HEK293 (cell line): ENCODE data around the gene ASRGL1.

Source experiments
- CTCF ChIA-PET: fragments of 350-600 bp; formaldehyde crosslinking; extraction: SDS; loops from one replicate; lab custom pipeline; 2021; ENCODE audit warnings: antibody characterized with exemption; lab: Yijun Ruan, JAX
- POLR2A ChIA-PET: fragments of 300-600 bp; formaldehyde crosslinking; extraction: SDS; loops from one replicate; lab custom pipeline; 2020; ENCODE audit warnings: antibody characterized with exemption, inconsistent platforms; lab: Yijun Ruan, JAX
- H3K27ac ChIP-seq: fragments of 200-500 bp; sonication (Bioruptor generic); 2 replicates; pipeline ENCODE4 v1.5.1; 2014; ENCODE audit warnings: low read depth, low read length, control low read depth, inconsistent platforms; ENCODE audit errors: extremely low read depth
- H3K36me3 ChIP-seq, 2 experiments: fragments of 200-500 bp in 1 of 2; sonication (Bioruptor generic) in 1 of 2; 1 replicate in 1 of 2; 2 replicates in 1 of 2; pipeline ENCODE4 v1.5.1; 2014 to 2017; ENCODE audit warnings: inconsistent platforms in 2 of 2, low read length in 2 of 2; ENCODE audit not compliant: control insufficient read depth in 2 of 2, insufficient read depth in 1 of 2
- H3K4me1 ChIP-seq: fragments of 200-500 bp; sonication (Bioruptor generic); 2 replicates; pipeline ENCODE4 v1.5.1; 2014; ENCODE audit warnings: mild to moderate bottlenecking, low read length, inconsistent platforms; ENCODE audit not compliant: control insufficient read depth, insufficient read depth
- H3K4me3 ChIP-seq: 2 replicates; pipeline ENCODE4 v1.5.1; 2011; ENCODE audit warnings: low read depth, mild to moderate bottlenecking, control low read depth, low read length, moderate library complexity
- H3K9me3 ChIP-seq: fragments of 200-500 bp; sonication (Bioruptor generic); 2 replicates; pipeline ENCODE4 v1.5.1; 2014; ENCODE audit warnings: low read depth, low read length, inconsistent platforms; ENCODE audit not compliant: control insufficient read depth, insufficient read depth
- FEZF1 ChIP-seq: fragments of 450-650 bp; formaldehyde crosslinking; IDR thresholded peaks from 2 replicates; pipeline ENCODE4 v1.5.1; 2016; ENCODE audit warnings: missing biosample characterization, missing genetic modification characterization
- GLI4 ChIP-seq: fragments of 450-650 bp; formaldehyde crosslinking; IDR thresholded peaks from 2 replicates; pipeline ENCODE4 v1.5.1; 2016; ENCODE audit warnings: missing biosample characterization, missing genetic modification characterization
- KLF7 ChIP-seq: fragments of 450-650 bp; formaldehyde crosslinking; IDR thresholded peaks from 2 replicates; pipeline ENCODE4 v1.5.1; 2016; ENCODE audit warnings: missing biosample characterization, missing genetic modification characterization, borderline replicate concordance
- RBAK ChIP-seq: fragments of 450-650 bp; formaldehyde crosslinking; IDR thresholded peaks from 2 replicates; pipeline ENCODE4 v1.5.1; 2016; ENCODE audit warnings: missing biosample characterization, missing genetic modification characterization
- WT1 ChIP-seq: fragments of 450-650 bp; formaldehyde crosslinking; IDR thresholded peaks from 2 replicates; pipeline ENCODE4 v1.5.1; 2016; ENCODE audit warnings: missing biosample characterization, missing genetic modification characterization
- YY2 ChIP-seq: fragments of 450-650 bp; formaldehyde crosslinking; IDR thresholded peaks from 2 replicates; pipeline ENCODE4 v1.5.1; 2016; ENCODE audit warnings: missing biosample characterization, missing genetic modification characterization
- ZEB2 ChIP-seq: fragments of 450-650 bp; formaldehyde crosslinking; IDR thresholded peaks from 2 replicates; pipeline ENCODE4 v1.5.1; 2016; ENCODE audit warnings: missing biosample characterization, missing genetic modification characterization
- ZNF157 ChIP-seq: fragments of 450-650 bp; formaldehyde crosslinking; IDR thresholded peaks from 2 replicates; pipeline ENCODE4 v1.5.1; 2016; ENCODE audit warnings: missing biosample characterization, missing genetic modification characterization
- ZNF23 ChIP-seq: fragments of 450-650 bp; formaldehyde crosslinking; IDR thresholded peaks from 2 replicates; pipeline ENCODE4 v1.5.1; 2016; ENCODE audit warnings: missing biosample characterization, missing genetic modification characterization, borderline replicate concordance
- ZNF266 ChIP-seq: fragments of 450-650 bp; formaldehyde crosslinking; IDR thresholded peaks from 2 replicates; pipeline ENCODE4 v1.5.1; 2016; ENCODE audit warnings: missing biosample characterization, missing genetic modification characterization, low read depth
- ZNF274 ChIP-seq, 2 experiments: fragments of 200-500 bp in 1 of 2; fragments of 450-650 bp in 1 of 2; sonication (Bioruptor generic) in 1 of 2; formaldehyde crosslinking in 1 of 2; IDR thresholded peaks; 2 replicates each; pipeline versions ENCODE4 v1.5.1 to v1.6.1; 2014 to 2016; ENCODE audit warnings: borderline replicate concordance in 1 of 2, inconsistent platforms in 1 of 2, low read length in 1 of 2, missing biosample characterization in 1 of 2, missing genetic modification characterization in 1 of 2
- ZNF324 ChIP-seq: fragments of 450-650 bp; formaldehyde crosslinking; IDR thresholded peaks from 2 replicates; pipeline ENCODE4 v1.5.1; 2016; ENCODE audit warnings: missing biosample characterization, missing genetic modification characterization
- ZNF37A ChIP-seq: fragments of 450-650 bp; IDR thresholded peaks from 2 replicates; pipeline ENCODE4 v1.5.1; 2018; ENCODE audit warnings: missing biosample characterization, missing genetic modification characterization
- ZNF416 ChIP-seq: fragments of 450-650 bp; formaldehyde crosslinking; IDR thresholded peaks from 2 replicates; pipeline ENCODE4 v1.5.1; 2016; ENCODE audit warnings: missing biosample characterization, missing genetic modification characterization
- ZNF423 ChIP-seq: fragments of 450-650 bp; formaldehyde crosslinking; IDR thresholded peaks from 2 replicates; pipeline ENCODE4 v1.5.1; 2016; ENCODE audit warnings: missing biosample characterization, missing genetic modification characterization
- ZNF473 ChIP-seq: fragments of 450-650 bp; formaldehyde crosslinking; IDR thresholded peaks from 2 replicates; pipeline ENCODE4 v1.5.1; 2017; ENCODE audit warnings: missing biosample characterization, missing genetic modification characterization
- ZNF529 ChIP-seq: fragments of 450-650 bp; formaldehyde crosslinking; IDR thresholded peaks from 2 replicates; pipeline ENCODE4 v1.5.1; 2017; ENCODE audit warnings: missing genetic modification characterization, missing biosample characterization; ENCODE audit not compliant: insufficient replicate concordance
- ZNF549 ChIP-seq: fragments of 450-650 bp; IDR thresholded peaks from 2 replicates; pipeline ENCODE4 v1.5.1; 2018; ENCODE audit warnings: missing biosample characterization, missing genetic modification characterization, mild to moderate bottlenecking, inconsistent platforms, moderate library complexity
- ZNF623 ChIP-seq: fragments of 450-650 bp; formaldehyde crosslinking; IDR thresholded peaks from 2 replicates; pipeline ENCODE4 v1.5.1; 2016; ENCODE audit warnings: missing biosample characterization, missing genetic modification characterization
- ZNF664 ChIP-seq: fragments of 450-650 bp; formaldehyde crosslinking; IDR thresholded peaks from 2 replicates; pipeline ENCODE4 v1.5.1; 2016; ENCODE audit warnings: missing biosample characterization, missing genetic modification characterization
- ZNF677 ChIP-seq: fragments of 450-650 bp; IDR thresholded peaks from 2 replicates; pipeline ENCODE4 v1.5.0; 2018; ENCODE audit warnings: missing biosample characterization, mild to moderate bottlenecking, missing genetic modification characterization, moderate library complexity
- ZNF76 ChIP-seq: fragments of 450-650 bp; formaldehyde crosslinking; IDR thresholded peaks from 2 replicates; pipeline ENCODE4; 2016; ENCODE audit warnings: low read depth, missing biosample characterization, missing genetic modification characterization, borderline replicate concordance
- ZNF785 ChIP-seq: fragments of 450-650 bp; formaldehyde crosslinking; IDR thresholded peaks from 2 replicates; pipeline ENCODE4 v1.5.1; 2016; ENCODE audit warnings: missing biosample characterization, missing genetic modification characterization
- ZNF830 ChIP-seq: fragments of 450-650 bp; IDR thresholded peaks from 2 replicates; pipeline ENCODE4 v1.5.0; 2018; ENCODE audit warnings: missing biosample characterization, missing genetic modification characterization, low read depth, mild to moderate bottlenecking, moderate library complexity
- ZSCAN23 ChIP-seq: fragments of 450-650 bp; formaldehyde crosslinking; IDR thresholded peaks from 2 replicates; pipeline ENCODE4 v1.5.1; 2016; ENCODE audit warnings: missing biosample characterization, missing genetic modification characterization
- ZSCAN30 ChIP-seq: fragments of 450-650 bp; IDR thresholded peaks from 2 replicates; pipeline ENCODE4 v1.5.1; 2018; ENCODE audit warnings: missing biosample characterization, mild to moderate bottlenecking, missing genetic modification characterization, moderate library complexity
- ZXDB ChIP-seq: fragments of 450-650 bp; formaldehyde crosslinking; IDR thresholded peaks from 2 replicates; pipeline ENCODE4 v1.5.1; 2016; ENCODE audit warnings: missing biosample characterization, missing genetic modification characterization
- TF ChIP-seq, protein P1 (sequence below): fragments of 450-650 bp; formaldehyde crosslinking; optimal IDR thresholded peaks from 2 replicates; pipeline ENCODE3; 2016; ENCODE audit warnings: missing biosample characterization, mild to moderate bottlenecking, missing genetic modification characterization
- TF ChIP-seq, protein P2 (sequence below): fragments of 450-650 bp; formaldehyde crosslinking; IDR thresholded peaks from 2 replicates; pipeline ENCODE4 v1.5.1; 2016; ENCODE audit warnings: missing biosample characterization, missing genetic modification characterization
- TF ChIP-seq, protein P3 (sequence below): fragments of 450-650 bp; formaldehyde crosslinking; IDR thresholded peaks from 2 replicates; pipeline ENCODE4 v1.5.1; 2016; ENCODE audit warnings: missing biosample characterization, missing genetic modification characterization, low read depth

Gene ASRGL1

DNA sequence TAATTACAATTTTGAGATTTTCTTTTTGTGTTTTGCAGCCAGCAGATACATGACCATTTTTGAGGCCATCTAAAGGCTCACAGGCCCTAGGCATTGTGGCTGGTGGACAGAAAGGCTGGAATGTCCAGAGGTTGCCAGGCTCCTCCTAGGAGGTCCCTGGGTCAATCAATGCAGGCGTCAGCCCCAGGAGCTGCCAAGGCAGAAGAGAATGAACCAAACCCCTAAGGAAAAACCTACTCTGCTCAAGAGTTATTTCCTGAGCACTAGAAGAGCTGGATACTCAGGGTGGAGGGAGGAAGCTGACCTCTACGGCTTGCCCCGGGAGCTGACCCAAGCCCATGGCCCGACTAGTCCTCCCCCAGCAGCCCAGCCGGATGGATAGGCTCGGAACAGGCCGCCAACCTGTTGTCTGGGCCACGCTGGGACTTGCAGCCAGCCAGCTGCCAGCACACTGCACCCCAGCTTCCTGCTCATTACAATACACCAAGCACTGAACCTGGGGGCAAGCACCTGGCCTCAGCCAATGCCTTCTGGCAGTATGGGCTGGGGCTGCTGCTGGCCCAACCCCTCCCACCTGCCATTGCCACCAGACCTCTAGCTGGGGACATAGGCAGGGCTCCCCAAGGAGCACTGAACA, 75.9 kb downstream of the ASRGL1 start (continued):
- TF ChIP-seq ZNF274 (IDR thresholded peaks at IDR 0.05; ENCODE audit: low read length) = no peak
- TF ChIP-seq ZNF274 (tag by site-specific recombination; IDR thresholded peaks at IDR 0.05; ENCODE audit: borderline replicate concordance) = no peak
- TF ChIP-seq YY2 = no peak
- no peak for TF ChIP-seq ZNF677 (tag by site-specific recombination)
- no peak for TF ChIP-seq ZNF623
- TF ChIP-seq ZNF529 (tag by site-specific recombination) = no peak

DNA sequence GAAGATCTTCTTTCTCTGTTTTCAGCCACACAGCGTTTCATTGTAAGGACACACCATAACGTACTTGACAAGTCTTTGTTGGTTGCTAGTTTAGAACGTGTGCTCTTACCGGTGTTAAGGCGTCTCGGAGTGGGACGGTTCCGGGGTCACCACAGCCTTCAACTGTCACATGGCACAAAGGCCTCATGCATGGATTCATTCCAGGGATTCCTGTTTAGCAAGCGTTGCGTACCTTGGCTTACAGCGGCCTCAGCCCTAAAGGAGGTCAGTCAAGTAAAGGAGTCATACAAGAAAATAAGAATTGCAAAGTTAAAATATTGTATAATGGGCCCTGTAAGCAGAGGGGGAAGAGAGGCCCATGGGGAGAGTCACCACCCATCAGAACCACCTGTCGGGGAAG, 79.3 kb downstream of the ASRGL1 start:
- ChIA-PET POLR2A (no interaction called here), CTCF (interaction anchor here (0.7 to 1.0 kb wide), 2 partner anchors 8 to 126 kb away, joined by 3 to 4 read pairs; no protein-coding TSS in a partner anchor)
- Histone ChIP-seq H3K4me3 (no peak overlapping the region), H3K27ac (no peak overlapping the region), H3K4me1 (peaks cover 3% of the 10 kb centered on the region; the same call in 1 of the 2 replicates), H3K9me3 (no peaks in the 10 kb centered on the region), H3K36me3 (no peaks in the 10 kb centered on the region)
- TF ChIP-seq ZNF473 (tag by site-specific recombination) (no peak), ZNF549 (tag by site-specific recombination) (no peak), ZNF785 (tag by site-specific recombination) (no peak), ZNF416 (no peak), ZNF76 (tag by site-specific recombination) (no peak), RBAK (tag by site-specific recombination) (no peak), KLF7 (tag by site-specific recombination) (no peak), ZNF529 (tag by site-specific recombination) (no peak), ZNF830 (no peak), ZNF266 (tag by site-specific recombination) (no peak), ZNF37A (no peak), ZNF23 (tag by site-specific recombination) (no peak), ZNF324 (tag by site-specific recombination) (no peak), ZSCAN30 (no peak), ZXDB (tag by site-specific recombination) (no peak)
- TF ChIP-seq, protein P1, sequence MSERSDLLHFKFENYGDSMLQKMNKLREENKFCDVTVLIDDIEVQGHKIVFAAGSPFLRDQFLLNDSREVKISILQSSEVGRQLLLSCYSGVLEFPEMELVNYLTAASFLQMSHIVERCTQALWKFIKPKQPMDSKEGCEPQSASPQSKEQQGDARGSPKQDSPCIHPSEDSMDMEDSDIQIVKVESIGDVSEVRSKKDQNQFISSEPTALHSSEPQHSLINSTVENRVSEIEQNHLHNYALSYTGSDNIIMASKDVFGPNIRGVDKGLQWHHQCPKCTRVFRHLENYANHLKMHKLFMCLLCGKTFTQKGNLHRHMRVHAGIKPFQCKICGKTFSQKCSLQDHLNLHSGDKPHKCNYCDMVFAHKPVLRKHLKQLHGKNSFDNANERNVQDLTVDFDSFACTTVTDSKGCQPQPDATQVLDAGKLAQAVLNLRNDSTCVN (tag by site-specific recombination) = no peak

DNA sequence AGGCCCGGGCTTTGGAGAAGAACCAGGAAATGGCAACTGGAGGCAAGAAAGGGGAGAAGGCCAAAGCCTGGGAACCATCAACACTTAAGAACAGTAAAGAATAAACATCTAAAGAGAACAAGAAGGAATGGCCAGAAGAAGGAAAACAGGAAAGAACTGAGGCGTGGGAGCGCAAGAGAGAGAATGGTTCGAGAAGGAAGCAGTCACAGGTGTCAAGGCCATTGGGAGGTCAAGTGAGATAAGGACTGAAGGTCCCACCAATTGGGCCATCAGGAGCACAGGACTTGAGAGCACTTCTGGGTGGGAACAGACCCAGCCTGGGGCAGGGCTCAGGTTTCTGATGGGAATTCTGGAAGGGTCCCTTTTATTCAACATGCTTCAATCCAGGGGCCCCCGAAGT, 80.9 kb downstream of the ASRGL1 start:
- ChIA-PET CTCF (interaction anchor here (0.6 to 1.3 kb wide), 3 partner anchors 23 to 194 kb away, joined by 3 to 7 read pairs (median 3); partner anchors contain the start of gene EEF1G), POLR2A (no interaction called here)
- no peak overlapping the region for H3K27ac ChIP-seq
- TF ChIP-seq ZNF664 (tag by site-specific recombination) (no peak), ZNF157 (tag by site-specific recombination) (no peak), WT1 (no peak), ZNF76 (tag by site-specific recombination) (no peak), FEZF1 (tag by site-specific recombination) (no peak), ZEB2 (tag by site-specific recombination) (no peak), ZNF423 (tag by site-specific recombination) (no peak), ZNF623 (no peak), GLI4 (tag by site-specific recombination) (no peak), ZSCAN23 (tag by site-specific recombination) (no peak)
- TF ChIP-seq, protein P2, sequence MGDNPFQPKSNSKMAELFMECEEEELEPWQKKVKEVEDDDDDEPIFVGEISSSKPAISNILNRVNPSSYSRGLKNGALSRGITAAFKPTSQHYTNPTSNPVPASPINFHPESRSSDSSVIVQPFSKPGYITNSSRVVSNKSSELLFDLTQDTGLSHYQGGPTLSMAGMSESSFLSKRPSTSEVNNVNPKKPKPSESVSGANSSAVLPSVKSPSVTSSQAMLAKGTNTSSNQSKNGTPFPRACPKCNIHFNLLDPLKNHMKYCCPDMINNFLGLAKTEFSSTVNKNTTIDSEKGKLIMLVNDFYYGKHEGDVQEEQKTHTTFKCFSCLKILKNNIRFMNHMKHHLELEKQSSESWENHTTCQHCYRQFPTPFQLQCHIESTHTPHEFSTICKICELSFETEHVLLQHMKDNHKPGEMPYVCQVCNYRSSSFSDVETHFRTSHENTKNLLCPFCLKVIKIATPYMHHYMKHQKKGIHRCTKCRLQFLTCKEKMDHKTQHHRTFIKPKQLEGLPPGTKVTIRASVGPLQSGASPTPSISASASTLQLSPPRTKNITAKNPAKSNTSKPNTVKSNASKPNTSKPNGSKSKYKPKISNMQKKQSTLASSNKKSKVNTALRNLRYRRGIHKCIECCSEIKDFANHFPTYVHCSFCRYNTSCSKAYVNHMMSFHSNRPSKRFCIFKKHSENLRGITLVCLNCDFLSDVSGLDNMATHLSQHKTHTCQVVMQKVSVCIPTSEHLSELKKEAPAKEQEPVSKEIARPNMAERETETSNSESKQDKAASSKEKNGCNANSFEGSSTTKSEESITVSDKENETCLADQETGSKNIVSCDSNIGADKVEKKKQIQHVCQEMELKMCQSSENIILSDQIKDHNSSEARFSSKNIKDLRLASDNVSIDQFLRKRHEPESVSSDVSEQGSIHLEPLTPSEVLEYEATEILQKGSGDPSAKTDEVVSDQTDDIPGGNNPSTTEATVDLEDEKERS = no peak
- TF ChIP-seq, protein P3, sequence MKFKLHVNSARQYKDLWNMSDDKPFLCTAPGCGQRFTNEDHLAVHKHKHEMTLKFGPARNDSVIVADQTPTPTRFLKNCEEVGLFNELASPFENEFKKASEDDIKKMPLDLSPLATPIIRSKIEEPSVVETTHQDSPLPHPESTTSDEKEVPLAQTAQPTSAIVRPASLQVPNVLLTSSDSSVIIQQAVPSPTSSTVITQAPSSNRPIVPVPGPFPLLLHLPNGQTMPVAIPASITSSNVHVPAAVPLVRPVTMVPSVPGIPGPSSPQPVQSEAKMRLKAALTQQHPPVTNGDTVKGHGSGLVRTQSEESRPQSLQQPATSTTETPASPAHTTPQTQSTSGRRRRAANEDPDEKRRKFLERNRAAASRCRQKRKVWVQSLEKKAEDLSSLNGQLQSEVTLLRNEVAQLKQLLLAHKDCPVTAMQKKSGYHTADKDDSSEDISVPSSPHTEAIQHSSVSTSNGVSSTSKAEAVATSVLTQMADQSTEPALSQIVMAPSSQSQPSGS (tag by site-specific recombination) = no peak

More for the DNA sequence above, 80.9 kb downstream of the ASRGL1 start:
- Histone ChIP-seq H3K36me3 (no peaks in the 10 kb centered on the region), H3K9me3 (no peaks in the 10 kb centered on the region), H3K4me1 (peaks cover 3% of the 10 kb centered on the region; the same call in 1 of the 2 replicates), H3K4me3 (no peak overlapping the region)
